Esophagus squamous epithelium (tissue), 4 donors: Measurements from ENCODE around the gene PVR.

Experiments
- POLR2A ChIP-seq, 4 donors: fragments of 450-650 bp; IDR thresholded peaks; one replicate each; pipeline ENCODE4 v1.6.1; 2017; ENCODE audit warnings: antibody characterized with exemption in 4 of 4, mild to moderate bottlenecking in 4 of 4, moderate library complexity in 3 of 4
- TF ChIP-seq, protein P1 (sequence below), 6 experiments: fragments of 450-650 bp in 4 of 6; fragments of 200-600 bp in 2 of 6; sonication (generic) in 2 of 6; IDR thresholded peaks; one replicate each; pipeline ENCODE4 v1.5.1; 2016 to 2019; ENCODE audit warnings: antibody characterized with exemption in 6 of 6, mild to moderate bottlenecking in 4 of 6, moderate library complexity in 4 of 6

DNA sequence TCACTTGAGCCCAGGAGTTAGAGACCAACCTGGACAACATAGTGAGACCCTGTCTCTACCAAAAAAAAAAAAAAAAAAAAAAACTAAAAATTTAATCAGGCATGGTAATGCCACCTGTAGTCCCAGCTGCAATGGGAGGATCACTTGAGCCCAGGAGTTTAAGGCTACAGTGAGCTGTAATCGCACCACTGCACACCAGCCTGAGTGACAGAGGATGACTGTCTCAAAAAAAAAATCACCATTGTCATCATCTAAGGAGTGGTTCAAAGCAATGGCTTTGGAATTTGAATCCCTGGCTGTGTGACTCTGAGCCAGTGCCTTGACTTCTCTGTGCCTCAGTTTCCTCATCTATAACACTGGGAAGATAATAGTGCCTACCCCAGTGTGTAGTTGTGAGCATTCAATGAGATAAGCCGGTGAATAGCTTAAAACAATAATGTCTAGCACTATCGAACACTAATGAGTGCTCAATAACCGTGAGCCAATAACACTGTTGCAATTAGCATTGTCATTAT lies 18.8 kb upstream of the PVR start:
- TF ChIP-seq, protein P1, sequence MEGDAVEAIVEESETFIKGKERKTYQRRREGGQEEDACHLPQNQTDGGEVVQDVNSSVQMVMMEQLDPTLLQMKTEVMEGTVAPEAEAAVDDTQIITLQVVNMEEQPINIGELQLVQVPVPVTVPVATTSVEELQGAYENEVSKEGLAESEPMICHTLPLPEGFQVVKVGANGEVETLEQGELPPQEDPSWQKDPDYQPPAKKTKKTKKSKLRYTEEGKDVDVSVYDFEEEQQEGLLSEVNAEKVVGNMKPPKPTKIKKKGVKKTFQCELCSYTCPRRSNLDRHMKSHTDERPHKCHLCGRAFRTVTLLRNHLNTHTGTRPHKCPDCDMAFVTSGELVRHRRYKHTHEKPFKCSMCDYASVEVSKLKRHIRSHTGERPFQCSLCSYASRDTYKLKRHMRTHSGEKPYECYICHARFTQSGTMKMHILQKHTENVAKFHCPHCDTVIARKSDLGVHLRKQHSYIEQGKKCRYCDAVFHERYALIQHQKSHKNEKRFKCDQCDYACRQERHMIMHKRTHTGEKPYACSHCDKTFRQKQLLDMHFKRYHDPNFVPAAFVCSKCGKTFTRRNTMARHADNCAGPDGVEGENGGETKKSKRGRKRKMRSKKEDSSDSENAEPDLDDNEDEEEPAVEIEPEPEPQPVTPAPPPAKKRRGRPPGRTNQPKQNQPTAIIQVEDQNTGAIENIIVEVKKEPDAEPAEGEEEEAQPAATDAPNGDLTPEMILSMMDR (IDR thresholded peaks at IDR 0.05), result no peak
- no peak for TF ChIP-seq POLR2A (IDR thresholded peaks at IDR 0.05)
